BE2C (cell line): Measurements from ENCODE around the gene HDHD3.

ENCODE experiments used
- DNase-seq: peaks from one replicate; pipeline ENCODE4 v3.0.0-alpha.2; 2020
- H3K27me3 ChIP-seq: fragments of 250-450 bp; sonication (Bioruptor Pico); 2 replicates; pipeline ENCODE4 v1.5.1; 2020; ENCODE audit warnings: mild to moderate bottlenecking
- H3K36me3 ChIP-seq: fragments of 250-450 bp; sonication (Bioruptor Pico); 2 replicates; pipeline ENCODE4 v1.5.1; 2020; ENCODE audit warnings: mild to moderate bottlenecking
- H3K4me1 ChIP-seq: fragments of 250-450 bp; sonication (Bioruptor Pico); 2 replicates; pipeline ENCODE4 v1.5.1; 2020
- H3K4me3 ChIP-seq: 2 replicates; pipeline ENCODE4 v1.5.1; 2011; ENCODE audit warnings: low read depth, low read length
- H3K9me3 ChIP-seq: fragments of 250-450 bp; sonication (Bioruptor Pico); 2 replicates; pipeline ENCODE4 v1.5.1; 2020
- TF ChIP-seq, protein P1 (sequence below): IDR thresholded peaks from 2 replicates; pipeline ENCODE4 v1.5.1; 2012; ENCODE audit warnings: mild to moderate bottlenecking, low read depth, low read length

Gene HDHD3

DNA sequence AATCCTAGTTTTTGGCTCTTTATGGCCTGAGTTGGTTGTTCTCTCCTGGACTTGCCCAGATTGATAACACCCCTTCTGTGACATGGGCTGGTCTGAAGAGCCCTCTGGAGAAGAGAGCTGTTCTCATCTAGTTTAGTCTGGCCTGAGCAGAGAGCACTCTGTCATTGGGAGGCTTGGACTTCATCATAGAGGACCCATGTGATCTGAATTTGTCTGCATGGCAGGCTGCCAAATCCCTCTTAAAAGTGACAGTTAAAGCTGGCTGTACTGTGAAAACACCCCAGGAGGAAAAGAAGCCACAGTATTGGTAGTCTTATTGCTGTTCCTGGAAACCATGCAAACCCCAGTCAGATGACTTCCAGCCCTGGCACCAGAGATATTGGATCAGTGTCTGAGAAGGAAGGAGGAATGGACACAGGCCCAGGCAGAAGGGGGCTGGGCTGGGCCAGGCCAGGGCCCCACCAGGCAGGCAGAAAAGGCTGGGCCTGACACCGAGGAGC, 33.0 kb downstream of the HDHD3 start:
- DNase-seq = peak; percentile 67
- no peaks in the 10 kb centered on the region for H3K36me3 ChIP-seq
- H3K4me1 ChIP-seq = peaks cover 9% of the 10 kb centered on the region; the same call in 1 of the 2 replicates
- no peaks in the 10 kb centered on the region for H3K27me3 ChIP-seq
- H3K4me3 ChIP-seq = no peak overlapping the region
- no peaks in the 10 kb centered on the region for H3K9me3 ChIP-seq
- TF ChIP-seq, protein P1, sequence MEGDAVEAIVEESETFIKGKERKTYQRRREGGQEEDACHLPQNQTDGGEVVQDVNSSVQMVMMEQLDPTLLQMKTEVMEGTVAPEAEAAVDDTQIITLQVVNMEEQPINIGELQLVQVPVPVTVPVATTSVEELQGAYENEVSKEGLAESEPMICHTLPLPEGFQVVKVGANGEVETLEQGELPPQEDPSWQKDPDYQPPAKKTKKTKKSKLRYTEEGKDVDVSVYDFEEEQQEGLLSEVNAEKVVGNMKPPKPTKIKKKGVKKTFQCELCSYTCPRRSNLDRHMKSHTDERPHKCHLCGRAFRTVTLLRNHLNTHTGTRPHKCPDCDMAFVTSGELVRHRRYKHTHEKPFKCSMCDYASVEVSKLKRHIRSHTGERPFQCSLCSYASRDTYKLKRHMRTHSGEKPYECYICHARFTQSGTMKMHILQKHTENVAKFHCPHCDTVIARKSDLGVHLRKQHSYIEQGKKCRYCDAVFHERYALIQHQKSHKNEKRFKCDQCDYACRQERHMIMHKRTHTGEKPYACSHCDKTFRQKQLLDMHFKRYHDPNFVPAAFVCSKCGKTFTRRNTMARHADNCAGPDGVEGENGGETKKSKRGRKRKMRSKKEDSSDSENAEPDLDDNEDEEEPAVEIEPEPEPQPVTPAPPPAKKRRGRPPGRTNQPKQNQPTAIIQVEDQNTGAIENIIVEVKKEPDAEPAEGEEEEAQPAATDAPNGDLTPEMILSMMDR = no peak

DNA sequence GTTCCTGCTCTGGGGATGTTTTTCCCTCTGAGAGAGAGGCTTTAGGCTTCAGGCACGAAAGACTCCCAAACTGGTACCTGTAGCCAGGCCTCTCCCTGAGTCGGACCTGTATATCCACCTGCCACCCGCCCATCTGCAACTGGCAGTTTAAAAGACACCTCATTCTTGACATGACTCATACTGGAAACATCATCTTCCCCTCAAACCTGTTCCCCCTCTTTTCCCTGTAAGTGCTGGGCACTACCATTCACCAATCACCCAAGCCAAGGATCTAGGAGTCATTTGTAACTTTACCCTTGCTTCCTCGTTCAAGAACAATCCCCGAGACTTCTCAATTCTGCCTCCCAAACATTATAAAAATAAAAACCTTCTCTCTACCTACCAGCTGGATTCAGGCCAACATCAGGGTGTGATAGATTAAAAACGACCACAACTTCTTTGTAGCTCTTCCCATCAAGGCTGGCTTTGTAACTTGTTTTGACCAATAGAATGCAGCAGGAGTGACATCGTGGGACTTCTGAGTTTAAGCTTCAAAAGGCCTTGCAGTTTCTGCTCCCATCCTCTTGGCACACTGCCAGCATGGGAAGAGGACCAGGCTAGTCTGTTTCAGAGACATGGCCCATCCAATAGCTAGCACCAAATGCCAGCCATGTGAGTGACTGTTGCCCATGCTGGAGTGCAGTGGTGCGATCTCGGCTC, 34.9 kb downstream of the HDHD3 start:
- no peaks in the 10 kb centered on the region for H3K9me3 ChIP-seq
- H3K27me3 ChIP-seq = no peaks in the 10 kb centered on the region
- DNase-seq = peak; percentile 72
- no peak overlapping the region for H3K4me3 ChIP-seq
- H3K36me3 ChIP-seq = no peaks in the 10 kb centered on the region
- peaks cover 9% of the 10 kb centered on the region; the same call in 1 of the 2 replicates for H3K4me1 ChIP-seq
- TF ChIP-seq, protein P1 = no peak

DNA sequence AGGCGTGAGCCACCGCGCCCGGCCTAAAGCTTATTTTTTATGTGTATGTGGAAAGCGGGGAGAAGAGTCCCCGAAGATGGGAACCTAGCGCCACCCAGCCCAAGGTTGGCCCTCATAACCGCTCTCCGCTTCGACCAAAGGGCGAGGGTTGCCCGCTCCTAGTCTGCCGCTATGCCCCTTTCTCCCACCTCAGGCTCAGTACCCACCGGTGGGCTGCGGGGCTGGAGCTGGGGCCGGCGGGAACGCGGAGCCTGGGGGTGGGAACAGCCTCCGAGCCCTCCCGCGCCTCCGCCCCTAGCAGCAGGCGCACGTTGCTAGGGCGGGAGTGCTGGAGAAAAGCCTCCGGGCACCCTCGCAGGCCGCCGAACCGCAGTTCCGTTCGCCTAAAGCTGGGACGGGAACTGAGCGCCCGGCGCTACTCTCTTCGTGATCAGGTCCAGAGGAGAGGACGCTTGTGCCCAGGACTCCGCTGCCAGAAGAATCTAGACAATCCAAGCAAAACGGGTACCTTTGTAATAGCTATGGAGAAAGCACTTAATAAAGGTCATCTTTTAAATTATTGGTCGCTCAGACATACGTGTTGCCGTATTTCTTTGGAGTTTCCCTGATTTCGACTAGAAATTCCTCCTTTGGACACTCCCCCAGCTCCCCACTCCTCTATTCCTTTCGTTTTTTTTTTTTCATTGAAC, 36.6 kb downstream of the HDHD3 start, which contains the start of gene WDR31:
WDR31 (minus strand) TSS at position 265 of the 689 bp plus-strand sequence. CDS start 8,253 bp downstream, outside the sequence.
- TF ChIP-seq, protein P1 = no peak
- H3K36me3 ChIP-seq = no peaks in the 10 kb centered on the region
- no peaks in the 10 kb centered on the region for H3K27me3 ChIP-seq
- H3K4me3 ChIP-seq = peak within 1 kb of the TSS; percentile 79
- H3K4me1 ChIP-seq = peaks cover 9% of the 10 kb centered on the region; the same call in 1 of the 2 replicates
- H3K9me3 ChIP-seq = no peaks in the 10 kb centered on the region
- peak; percentile 90 for DNase-seq

DNA sequence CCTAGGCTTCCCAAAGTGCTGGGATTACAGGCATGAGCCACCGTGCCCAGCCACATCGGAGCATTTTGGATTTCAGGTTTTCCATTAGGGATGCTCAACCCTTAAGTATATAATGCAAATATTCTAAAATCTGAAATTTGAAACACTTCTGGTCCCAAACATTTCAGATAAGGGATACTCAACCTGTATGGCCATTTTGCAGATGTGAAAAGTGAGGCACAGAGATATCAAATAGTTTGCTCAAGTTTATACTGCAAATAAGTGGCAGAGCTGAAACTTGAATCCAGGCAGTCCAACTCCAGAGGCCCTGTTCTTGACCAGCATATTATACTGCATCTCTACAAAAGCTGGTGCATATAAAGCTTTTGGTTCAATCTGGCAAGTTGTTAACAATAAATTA, 39.1 kb downstream of the HDHD3 start:
- Histone ChIP-seq H3K4me1 (no peaks in the 10 kb centered on the region), H3K36me3 (no peaks in the 10 kb centered on the region), H3K27me3 (no peaks in the 10 kb centered on the region), H3K9me3 (no peaks in the 10 kb centered on the region), H3K4me3 (no peak overlapping the region)
- no peak for DNase-seq
- TF ChIP-seq, protein P1 = no peak

DNA sequence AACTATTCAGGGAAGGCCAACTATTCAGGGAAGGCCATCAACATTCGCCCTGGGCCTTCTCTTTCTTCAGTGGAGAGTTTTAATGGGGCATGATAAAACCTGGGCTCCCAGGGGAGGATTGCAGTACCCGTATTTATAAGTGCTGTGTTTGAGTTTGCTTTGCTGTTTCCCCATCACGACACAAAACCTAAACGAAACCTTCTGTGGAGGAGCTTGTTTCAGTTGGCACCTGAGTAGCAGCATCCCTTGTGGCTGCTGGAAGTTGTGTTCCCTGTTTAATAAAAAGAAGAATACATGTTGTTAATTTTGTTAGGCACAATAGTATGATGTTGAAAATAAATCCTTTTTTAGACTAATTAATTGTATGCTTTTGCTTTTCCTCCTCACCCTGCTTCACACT, 45.0 kb downstream of the HDHD3 start:
- Histone ChIP-seq H3K36me3 (no peaks in the 10 kb centered on the region), H3K4me1 (no peaks in the 10 kb centered on the region), H3K4me3 (no peak overlapping the region), H3K9me3 (no peaks in the 10 kb centered on the region), H3K27me3 (no peaks in the 10 kb centered on the region)
- TF ChIP-seq, protein P1 = no peak
- DNase-seq = no peak
